Progenitor cell of endocrine pancreas (in vitro differentiated cells): Measurements from ENCODE around the gene FRS2. TPM values are rescaled to one million over a fixed set of nuclear protein-coding genes. Genes with fewer than 3 reads are reported as not detected.
"Not testable (repeated sequence)": the region's sequence is repeated elsewhere in the genome, so short reads cannot be mapped to it uniquely, and the experiment has no call there.

Source experiments
- DNase-seq: peaks from one replicate; pipeline ENCODE4 v3.0.0; 2021; ENCODE audit warnings: low spot score; ENCODE audit not compliant: unreplicated experiment
- H3K27ac Mint-ChIP-seq: 2 replicates; pipeline ENCODE4 v1.8.0; 2021; ENCODE audit warnings: mild to moderate bottlenecking, moderate library complexity, mixed read lengths
- H3K27me3 Mint-ChIP-seq: 2 replicates; pipeline ENCODE4 v1.8.0; 2021; ENCODE audit warnings: mixed read lengths
- H3K36me3 Mint-ChIP-seq: 2 replicates; pipeline ENCODE4 v1.8.0; 2022; ENCODE audit warnings: mixed read lengths; ENCODE audit not compliant: insufficient read depth
- H3K4me1 Mint-ChIP-seq: 2 replicates; pipeline ENCODE4 v1.8.0; 2021; ENCODE audit warnings: low read depth, mixed read lengths
- H3K4me3 Mint-ChIP-seq: 2 replicates; pipeline ENCODE4 v1.8.0; 2021; ENCODE audit warnings: low read depth, mild to moderate bottlenecking, moderate library complexity, mixed read lengths
- H3K9me3 Mint-ChIP-seq: 2 replicates; pipeline ENCODE4 v1.8.0; 2021; ENCODE audit warnings: low read depth, mixed read lengths
- total RNA-seq: library from RNA; stranded (reverse); gene quantifications from 2 replicates; pipeline ENCODE4 v1.2.1, GENCODE V29; 2021
- TF ChIP-seq, protein P1 (sequence below): fragments of 200-600 bp; sonication (generic); IDR thresholded peaks from one replicate; pipeline ENCODE4 v1.5.0; 2021; ENCODE audit warnings: antibody characterized with exemption, mild to moderate bottlenecking; ENCODE audit not compliant: unreplicated experiment

The FRS2 gene
- total RNA-seq, 1 donor from 2014 or later = 42.6 TPM

DNA sequence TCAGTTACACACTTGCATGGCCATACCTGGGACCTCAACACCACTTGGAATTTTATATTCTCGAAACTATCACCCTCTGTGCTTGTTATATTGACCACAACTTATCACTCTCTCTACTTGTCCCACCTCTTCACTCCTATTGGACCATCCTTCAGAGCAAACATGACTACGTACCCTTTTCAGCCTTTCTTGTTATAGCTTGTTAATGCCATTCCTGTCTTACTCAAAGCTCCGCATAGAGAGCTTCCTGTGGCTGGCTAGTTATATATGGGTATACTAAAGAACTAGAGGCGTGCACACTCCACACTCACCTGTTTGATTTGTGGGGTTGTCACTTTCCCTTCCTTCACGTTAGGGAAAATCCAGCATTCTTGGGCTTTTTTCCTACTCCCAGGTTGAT is 26.3 kb upstream of the FRS2 start:
- TF ChIP-seq, protein P1, sequence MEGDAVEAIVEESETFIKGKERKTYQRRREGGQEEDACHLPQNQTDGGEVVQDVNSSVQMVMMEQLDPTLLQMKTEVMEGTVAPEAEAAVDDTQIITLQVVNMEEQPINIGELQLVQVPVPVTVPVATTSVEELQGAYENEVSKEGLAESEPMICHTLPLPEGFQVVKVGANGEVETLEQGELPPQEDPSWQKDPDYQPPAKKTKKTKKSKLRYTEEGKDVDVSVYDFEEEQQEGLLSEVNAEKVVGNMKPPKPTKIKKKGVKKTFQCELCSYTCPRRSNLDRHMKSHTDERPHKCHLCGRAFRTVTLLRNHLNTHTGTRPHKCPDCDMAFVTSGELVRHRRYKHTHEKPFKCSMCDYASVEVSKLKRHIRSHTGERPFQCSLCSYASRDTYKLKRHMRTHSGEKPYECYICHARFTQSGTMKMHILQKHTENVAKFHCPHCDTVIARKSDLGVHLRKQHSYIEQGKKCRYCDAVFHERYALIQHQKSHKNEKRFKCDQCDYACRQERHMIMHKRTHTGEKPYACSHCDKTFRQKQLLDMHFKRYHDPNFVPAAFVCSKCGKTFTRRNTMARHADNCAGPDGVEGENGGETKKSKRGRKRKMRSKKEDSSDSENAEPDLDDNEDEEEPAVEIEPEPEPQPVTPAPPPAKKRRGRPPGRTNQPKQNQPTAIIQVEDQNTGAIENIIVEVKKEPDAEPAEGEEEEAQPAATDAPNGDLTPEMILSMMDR = no peak
- Mint-ChIP-seq H3K27ac (no peak overlapping the region), H3K4me1 (peaks cover 14% of the 10 kb centered on the region), H3K36me3 (peaks cover 2% of the 10 kb centered on the region), H3K9me3 (peaks cover 2% of the 10 kb centered on the region), H3K27me3 (no peaks in the 10 kb centered on the region), H3K4me3 (no peak overlapping the region)
- DNase-seq = no peak

DNA sequence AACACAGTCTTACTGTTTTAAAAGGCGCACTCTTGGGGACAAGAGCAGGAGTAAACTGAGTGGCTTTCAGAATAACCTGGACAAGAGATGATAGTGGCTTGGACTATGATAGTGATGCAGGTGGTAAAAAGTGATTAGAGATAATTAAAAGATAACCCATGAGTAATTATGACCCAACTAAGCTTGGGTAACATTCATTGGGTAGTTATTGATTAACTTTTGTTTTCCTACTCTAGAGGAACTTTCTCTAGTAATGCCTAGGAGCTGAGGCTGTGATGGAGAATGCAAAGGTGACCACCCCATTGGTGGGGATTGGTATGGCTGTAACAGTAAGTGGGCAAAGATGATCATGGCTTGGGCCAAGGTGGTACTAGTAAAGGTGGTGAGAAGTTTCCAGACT is 22.3 kb upstream of the FRS2 start:
- H3K27me3 Mint-ChIP-seq = no peaks in the 10 kb centered on the region
- DNase-seq = no peak
- TF ChIP-seq, protein P1 = no peak
- H3K4me1 Mint-ChIP-seq = peaks cover under 1% of the 10 kb centered on the region
- peaks cover 2% of the 10 kb centered on the region for H3K9me3 Mint-ChIP-seq
- no peak overlapping the region for H3K4me3 Mint-ChIP-seq
- H3K36me3 Mint-ChIP-seq = peaks cover 2% of the 10 kb centered on the region
- H3K27ac Mint-ChIP-seq = no peak overlapping the region

DNA sequence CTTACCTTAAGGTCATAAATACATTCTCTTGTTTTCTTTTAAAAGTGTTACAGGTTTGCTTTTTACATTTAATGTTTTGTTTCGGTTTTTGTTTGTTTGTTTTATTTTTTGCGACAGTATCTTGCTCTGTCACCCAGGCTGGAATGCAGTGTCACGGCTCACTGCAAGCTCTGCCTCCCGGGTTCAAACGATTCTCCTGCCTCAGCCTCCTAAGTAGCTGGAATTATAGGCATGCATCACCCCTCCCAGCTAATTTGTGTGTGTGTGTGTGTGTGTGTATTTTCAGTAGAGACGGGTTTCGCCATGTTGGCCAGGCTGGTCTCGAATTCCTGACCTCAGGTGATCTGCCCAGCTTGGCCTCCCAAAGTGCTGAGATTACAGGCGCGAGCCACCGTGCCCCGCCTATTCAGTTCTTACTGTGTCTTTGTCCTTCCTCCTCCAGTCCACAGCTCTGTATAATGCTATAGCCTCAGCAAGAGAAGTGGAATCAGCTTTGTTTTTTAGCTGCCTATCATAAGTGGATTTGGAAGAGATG is 17.5 kb upstream of the FRS2 start:
- H3K36me3 Mint-ChIP-seq, H3K27ac Mint-ChIP-seq, H3K4me3 Mint-ChIP-seq, H3K9me3 Mint-ChIP-seq, H3K27me3 Mint-ChIP-seq, DNase-seq, H3K4me1 Mint-ChIP-seq: not testable (repeated sequence)

DNA sequence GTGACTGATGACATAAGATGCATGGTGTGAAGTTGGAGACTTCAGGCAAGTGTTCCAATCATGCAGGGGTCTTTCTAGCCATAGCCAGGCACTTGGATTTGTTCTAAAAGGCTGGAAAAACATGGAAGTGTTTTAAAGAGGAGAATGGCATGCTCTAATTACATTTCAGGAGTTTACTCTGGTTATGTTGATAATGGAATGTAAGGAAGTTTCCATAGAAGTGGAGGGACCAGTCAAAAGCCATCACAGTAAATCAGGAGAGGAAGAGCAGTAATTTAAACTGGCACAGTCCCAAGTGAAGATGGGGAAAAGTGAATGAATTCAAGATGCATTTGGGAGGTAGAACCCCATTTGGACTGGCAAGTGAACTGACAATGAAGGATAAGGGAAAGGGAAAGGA is 13.9 kb upstream of the FRS2 start:
- H3K27ac Mint-ChIP-seq = no peak overlapping the region

DNA sequence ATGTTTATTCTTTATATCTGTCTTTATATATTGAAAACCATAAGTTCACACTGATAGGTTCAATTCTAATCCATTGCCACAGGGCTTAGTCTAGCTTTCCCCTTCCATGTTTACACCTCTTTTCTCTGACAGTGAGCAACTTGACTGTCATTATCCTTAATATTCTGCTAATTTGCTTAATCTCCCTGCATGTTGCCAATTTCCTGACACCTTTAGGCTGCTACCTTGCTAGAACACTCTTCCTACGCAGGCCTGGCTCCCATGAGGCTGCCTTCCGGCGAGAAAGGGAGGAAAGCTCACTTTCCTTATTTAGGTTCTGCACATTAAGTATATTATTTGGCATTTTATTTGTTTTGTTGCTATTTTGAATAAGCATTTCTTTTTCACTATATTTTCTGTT is 12.8 kb upstream of the FRS2 start:
- H3K27me3 Mint-ChIP-seq = no peaks in the 10 kb centered on the region

More for the DNA sequence above, 13.9 kb upstream of the FRS2 start:
- no peak for DNase-seq
- Mint-ChIP-seq H3K36me3 (no peaks in the 10 kb centered on the region), H3K27me3 (no peaks in the 10 kb centered on the region), H3K4me3 (no peak overlapping the region), H3K9me3 (no peaks in the 10 kb centered on the region), H3K4me1 (no peaks in the 10 kb centered on the region)
- TF ChIP-seq, protein P1 = no peak

DNA sequence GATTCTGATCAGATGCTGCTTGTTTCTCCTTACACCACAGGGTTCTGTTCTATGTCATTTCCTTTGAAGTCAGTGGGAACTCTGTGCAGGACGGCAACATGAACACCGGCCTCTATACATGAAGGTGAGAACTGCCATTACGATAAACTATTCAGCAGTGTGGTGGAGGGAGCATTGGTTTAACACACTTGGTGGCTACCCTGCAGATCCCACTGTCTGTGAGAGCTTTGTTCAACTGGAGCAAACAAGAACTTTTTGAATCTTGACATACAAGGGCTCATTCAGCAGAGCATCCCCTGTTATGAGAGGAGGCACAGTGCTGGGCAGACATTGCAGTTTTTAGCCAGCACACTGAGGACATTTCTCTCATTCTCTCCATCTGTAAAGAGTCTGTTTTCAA is 10.7 kb upstream of the FRS2 start:
- no peaks in the 10 kb centered on the region for H3K4me1 Mint-ChIP-seq
- no peaks in the 10 kb centered on the region for H3K9me3 Mint-ChIP-seq
- DNase-seq = no peak
- H3K36me3 Mint-ChIP-seq = no peaks in the 10 kb centered on the region
- H3K27me3 Mint-ChIP-seq = no peaks in the 10 kb centered on the region
- H3K4me3 Mint-ChIP-seq = no peak overlapping the region
- TF ChIP-seq, protein P1 = no peak
- peak overlapping the region; percentile 63 for H3K27ac Mint-ChIP-seq

More for the DNA sequence above, 12.8 kb upstream of the FRS2 start:
- no peak for DNase-seq
- Mint-ChIP-seq H3K9me3 (no peaks in the 10 kb centered on the region), H3K4me1 (no peaks in the 10 kb centered on the region), H3K27ac (no peak overlapping the region), H3K36me3 (no peaks in the 10 kb centered on the region), H3K4me3 (no peak overlapping the region)
- TF ChIP-seq, protein P1 = no peak
